GM10266 (cell line): ENCODE results near the gene PLEKHG3.

Experiments used
- DNase-seq: peaks from one replicate; pipeline ENCODE4 v3.0.0; 2012; ENCODE audit errors: extremely low spot score
- CTCF ChIP-seq: IDR thresholded peaks from 2 replicates; pipeline ENCODE4 v1.5.1; 2012; ENCODE audit warnings: mild to moderate bottlenecking, low read depth; ENCODE audit not compliant: control insufficient read depth, insufficient read depth; ENCODE audit errors: missing control alignments

The PLEKHG3 gene

DNA sequence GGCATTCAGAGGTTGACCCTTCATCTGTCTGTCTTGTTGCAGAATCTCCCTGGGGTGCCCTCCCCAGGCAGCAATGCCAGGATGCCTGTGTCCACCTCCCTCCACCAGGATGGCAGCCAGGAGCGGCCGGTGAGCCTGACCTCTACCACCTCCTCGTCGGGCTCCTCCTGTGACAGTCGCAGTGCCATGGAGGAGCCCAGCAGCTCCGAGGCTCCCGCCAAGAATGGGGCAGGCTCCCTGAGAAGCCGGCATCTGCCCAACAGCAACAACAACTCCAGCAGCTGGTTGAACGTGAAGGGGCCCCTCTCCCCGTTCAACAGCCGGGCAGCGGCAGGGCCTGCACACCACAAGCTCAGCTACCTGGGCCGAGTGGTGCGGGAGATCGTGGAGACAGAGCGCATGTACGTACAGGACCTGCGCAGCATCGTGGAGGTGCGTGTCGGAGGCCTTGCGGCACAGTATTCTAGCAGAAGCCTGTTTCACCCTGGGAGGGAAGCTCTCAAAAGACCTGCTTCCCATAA, 23.4 kb downstream of the PLEKHG3 start:
- no peak for TF ChIP-seq CTCF
- no peak for DNase-seq

DNA sequence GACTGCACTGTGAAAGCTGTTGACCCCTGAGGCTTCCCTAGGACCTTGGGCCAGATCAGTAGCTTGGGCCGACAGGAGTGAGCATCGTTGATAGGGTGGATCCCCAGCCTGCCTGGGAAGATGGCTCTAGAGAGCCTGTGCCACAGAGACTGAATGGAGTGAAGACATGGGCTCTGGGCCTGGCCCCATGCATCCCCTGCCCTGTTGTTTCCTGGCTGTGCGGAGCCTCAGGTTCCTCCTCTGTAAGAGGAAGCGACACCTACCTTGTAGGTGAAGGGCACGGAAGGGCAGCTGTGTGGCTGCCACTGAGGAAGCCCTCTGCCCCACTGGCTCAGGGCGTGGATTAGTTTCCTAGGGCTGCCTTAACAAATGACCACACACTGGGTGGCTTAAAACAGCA, 23.9 kb downstream of the PLEKHG3 start:
- TF ChIP-seq CTCF: no peak
- no peak for DNase-seq

GRCh38 chr14:64728856-64729255, 24.6 kb downstream of the PLEKHG3 start:
- TF ChIP-seq CTCF: no peak
- no peak for DNase-seq

DNA sequence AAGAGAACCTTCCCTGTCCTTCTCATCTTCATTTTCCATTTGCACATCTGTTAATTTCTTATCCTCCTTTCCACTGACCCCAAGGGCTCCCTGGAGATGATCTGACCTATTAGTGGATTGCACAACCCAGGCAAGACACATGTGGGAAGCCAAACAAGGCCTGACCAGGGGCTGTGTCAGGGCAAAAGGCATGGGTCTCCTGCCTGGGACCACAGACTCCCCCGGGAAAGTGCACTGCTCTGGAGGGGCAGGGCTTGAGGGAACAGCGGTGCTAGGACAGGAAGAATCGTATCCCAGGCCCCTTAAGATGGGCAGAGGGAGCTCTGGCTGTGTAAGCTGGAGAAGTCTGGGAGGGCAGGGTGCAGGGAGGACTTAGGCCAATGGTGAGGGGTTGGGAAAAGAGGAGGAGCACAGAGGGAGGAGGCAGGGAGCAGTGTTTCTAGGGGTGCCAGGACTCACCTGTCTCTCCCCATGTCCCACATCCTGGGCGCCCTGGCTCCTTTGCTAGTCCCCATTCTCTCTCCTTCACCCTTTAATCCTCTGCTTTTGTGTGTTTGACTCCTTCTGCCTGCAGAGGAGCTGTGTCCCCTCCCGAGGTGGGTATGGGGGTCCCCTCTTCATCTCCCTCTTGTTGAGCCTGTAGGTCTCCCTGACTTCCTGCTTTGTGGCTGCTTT, 25.3 kb downstream of the PLEKHG3 start:
- DNase-seq: no peak

GRCh38 chr14:64730061-64730440, 25.8 kb downstream of the PLEKHG3 start:
- DNase-seq: no peak
- no peak for TF ChIP-seq CTCF

More for the DNA sequence above, 25.3 kb downstream of the PLEKHG3 start:
- no peak for TF ChIP-seq CTCF

- DNase-seq: no peak
Observed at GRCh38 chr14:64730681-64731080, 26.5 kb downstream of the PLEKHG3 start.

More at GRCh38 chr14:64730681-64731080, 26.5 kb downstream of the PLEKHG3 start:
- TF ChIP-seq CTCF: no peak
